IPS-11a (cell line): ENCODE measurements around the gene RILPL2.
"Not testable (repeated sequence)": the region's sequence is repeated elsewhere in the genome, so short reads cannot be mapped to it uniquely, and the experiment has no call there.

ENCODE experiments used
- H3K4me3 ChIP-seq: one replicate; pipeline ENCODE4 v1.5.1; 2013; ENCODE audit warnings: low read depth, low read length, control low read depth

The RILPL2 gene

DNA sequence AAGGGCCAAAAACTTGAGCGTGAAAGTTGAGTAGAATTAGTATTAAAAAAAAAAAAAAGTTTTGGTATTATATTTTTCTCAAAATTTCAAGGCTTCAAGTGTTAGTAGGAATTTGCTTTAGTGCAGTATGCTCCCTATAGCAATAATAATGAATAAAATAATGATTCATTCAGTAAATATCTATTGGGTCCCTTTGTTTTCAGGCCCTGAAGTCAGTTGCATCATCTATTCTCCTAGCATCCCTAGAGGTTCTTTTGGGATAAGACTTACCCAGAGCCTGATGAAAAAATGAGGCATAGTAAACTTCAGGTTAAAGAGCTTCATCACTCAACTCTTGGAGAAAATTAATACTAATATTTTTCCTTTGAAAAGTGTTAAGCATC, 51.5 kb downstream of the RILPL2 start:
- H3K4me3 ChIP-seq: peak overlapping the region; percentile 88

DNA sequence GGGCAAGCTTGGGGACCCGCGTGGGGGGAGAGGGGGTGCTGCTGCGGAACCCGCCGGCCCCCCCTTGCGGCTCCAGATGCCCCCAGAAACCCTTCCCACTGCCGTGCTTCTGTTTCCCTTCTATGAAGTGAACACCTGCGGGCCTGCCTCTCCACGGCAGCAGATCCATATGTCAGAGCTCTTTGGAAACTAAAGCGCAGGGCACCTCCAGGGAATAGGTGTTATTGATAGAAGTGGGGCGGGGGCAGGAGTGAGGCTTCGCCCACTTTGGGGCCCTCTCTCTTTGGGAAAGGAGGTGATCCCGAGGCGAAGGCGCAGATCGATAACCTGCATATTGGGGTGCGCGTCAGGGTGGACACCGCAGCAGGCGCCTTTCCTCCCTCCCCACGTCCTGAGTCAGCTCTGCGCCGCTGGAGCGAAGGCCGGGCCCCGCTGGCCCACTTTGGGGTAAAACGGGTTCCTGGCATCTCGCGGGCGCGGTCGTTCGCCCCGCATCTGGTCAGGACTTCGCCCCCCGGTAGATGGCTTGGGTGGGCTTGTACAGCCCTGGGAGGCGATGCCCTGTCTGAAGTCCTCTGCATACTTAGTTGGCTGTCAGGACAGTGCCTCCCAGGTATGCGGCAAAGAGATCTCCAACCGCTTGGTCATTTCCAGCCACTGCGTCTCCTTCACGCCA, 52.0 kb downstream of the RILPL2 start:
- H3K4me3 ChIP-seq: peak overlapping the region; percentile 88

DNA sequence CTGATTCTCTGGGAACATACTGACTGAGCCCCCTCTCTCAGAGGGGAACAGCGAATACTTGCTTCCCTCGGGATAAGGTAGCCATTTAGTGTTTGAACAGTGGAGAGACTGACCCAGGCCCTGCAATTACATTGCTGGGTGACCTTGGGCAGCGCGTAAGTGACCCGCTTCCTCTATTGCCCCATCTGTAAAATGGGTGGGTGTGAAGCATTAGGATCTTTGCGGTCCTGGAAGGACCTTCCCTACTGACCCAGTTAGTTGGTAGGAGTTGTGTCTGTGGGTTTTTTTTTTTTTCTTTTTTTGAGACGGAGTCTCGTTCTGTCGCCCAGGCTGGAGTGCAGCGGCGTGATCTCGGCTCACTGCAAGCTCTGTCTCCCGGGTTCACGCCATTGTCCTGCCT, 53.8 kb downstream of the RILPL2 start:
- no peak overlapping the region for H3K4me3 ChIP-seq

GRCh38 chr12:123379391-123379790, 57.1 kb downstream of the RILPL2 start:
- H3K4me3 ChIP-seq: no peak overlapping the region

DNA sequence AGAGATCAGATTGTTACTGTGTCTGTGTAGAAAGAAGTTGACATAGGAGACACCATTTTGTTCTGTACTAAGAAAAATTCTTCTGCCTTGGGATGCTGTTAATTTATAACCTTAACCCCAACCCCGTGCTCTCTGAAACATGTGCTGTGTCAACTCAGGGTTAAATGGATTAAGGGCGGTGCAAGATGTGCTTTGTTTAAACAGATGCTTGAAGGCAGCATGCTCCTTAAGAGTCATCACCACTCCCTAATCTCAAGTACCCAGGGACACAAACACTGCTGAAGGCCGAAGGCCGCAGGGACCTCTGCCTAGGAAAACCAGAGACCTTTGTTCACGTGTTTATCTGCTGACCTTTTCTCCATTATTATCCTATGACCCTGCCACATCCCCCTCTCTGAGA, 64.1 kb downstream of the RILPL2 start:
- not testable (repeated sequence) for H3K4me3 ChIP-seq

- not testable (repeated sequence) for H3K4me3 ChIP-seq
These were observed 64.7 kb downstream of the RILPL2 start for GRCh38 chr12:123371667-123372368.

GRCh38 chr12:123369229-123369628, 67.3 kb downstream of the RILPL2 start:
- H3K4me3 ChIP-seq: no peak overlapping the region

- H3K4me3 ChIP-seq: not testable (repeated sequence)
These were observed 68.1 kb downstream of the RILPL2 start for GRCh38 chr12:123368431-123368830.

- H3K4me3 ChIP-seq: no peak overlapping the region
These were observed 69.0 kb downstream of the RILPL2 start for GRCh38 chr12:123367511-123367910.
